Naive thymus-derived CD8-positive, alpha-beta T cell (primary cell): ENCODE results near the gene MIF4GD. TPM values are rescaled to one million over a fixed set of nuclear protein-coding genes. Genes with fewer than 3 reads are reported as not detected.
"Not testable (repeated sequence)": the region's sequence is repeated elsewhere in the genome, so short reads cannot be mapped to it uniquely, and the experiment has no call there.

Source experiments
- ATAC-seq, 2 donors: fragments of 150-1000 bp; cut with Tn5 transposase in 1 of 2; sonication (Bioruptor Pico), chemical (Tn5 transposase) in 1 of 2; 1 replicate in 1 of 2; 2 replicates in 1 of 2; pipeline ENCODE4 v1.10.0; 2021; ENCODE audit warnings: mild to moderate bottlenecking in 2 of 2, moderate library complexity in 2 of 2
- POLR2A ChIA-PET: fragments of 350-600 bp; sonication (Branson Sonifier 250); formaldehyde crosslinking; loops from one replicate; lab custom pipeline; 2021; ENCODE audit warnings: antibody characterized with exemption; lab: Charles Lee
- DNase-seq, 10 donors: peaks; one replicate each; pipeline versions ENCODE4 v3.0.0 to v3.0.0-alpha.2; 2020 to 2022
- H3K27ac Mint-ChIP-seq, 10 donors: one replicate each; pipeline ENCODE4 v1.8.0; 2020 to 2022; ENCODE audit warnings: mild to moderate bottlenecking in 10 of 10, mixed read lengths in 10 of 10, moderate library complexity in 4 of 10, inconsistent platforms in 1 of 10
- H3K27me3 Mint-ChIP-seq, 5 donors: one replicate each; pipeline ENCODE4 v1.8.0; 2021 to 2022; ENCODE audit warnings: mixed read lengths in 5 of 5
- H3K36me3 Mint-ChIP-seq, 3 donors: one replicate each; pipeline ENCODE4 v1.8.0; 2020 to 2022; ENCODE audit warnings: mixed read lengths in 3 of 3, mild to moderate bottlenecking in 2 of 3, inconsistent platforms in 1 of 3
- H3K4me1 Mint-ChIP-seq, 4 donors: one replicate each; pipeline ENCODE4 v1.8.0; 2021 to 2022; ENCODE audit warnings: mixed read lengths in 4 of 4
- H3K4me3 Mint-ChIP-seq, 10 donors: one replicate each; pipeline ENCODE4 v1.8.0; 2020 to 2022; ENCODE audit warnings: mild to moderate bottlenecking in 10 of 10, mixed read lengths in 10 of 10, moderate library complexity in 6 of 10, inconsistent platforms in 1 of 10
- H3K9me3 Mint-ChIP-seq, 9 donors: one replicate each; pipeline ENCODE4 v1.8.0; 2020 to 2022; ENCODE audit warnings: mixed read lengths in 9 of 9, mild to moderate bottlenecking in 3 of 9, inconsistent platforms in 1 of 9, moderate library complexity in 1 of 9
- polyA plus RNA-seq, 3 donors: library from polyadenylated mRNA; unstranded; fragments of 300-500 nt; fragmentation: Illumina TruSeq; gene quantifications; one replicate each; pipeline ENCODE4 v1.2.3, GENCODE V29; 2021
- total RNA-seq, 8 experiments: library from RNA in 2 of 8; stranded (reverse) in 2 of 8; gene quantifications; one replicate each; pipeline ENCODE4 v1.2.3 and lab custom pipeline; 2021 to 2026

The MIF4GD gene
- total and polyA plus RNA-seq, 5 experiments from 2014 or later, result 37.3 to 96.6 (median 76.2) TPM

GRCh38 chr17:75267153-75267410, 3.9 kb downstream of the MIF4GD start:
- no peak for ATAC-seq
- no peak for DNase-seq
- Mint-ChIP-seq H3K27me3 (no peaks in the 10 kb centered on the region), H3K4me1 (peaks cover 15 to 36% (median 26%) of the 10 kb centered on the region in 4 donors), H3K4me3 (peak overlapping the region in 1 of 10 donors; percentile 38), H3K36me3 (peaks cover 0 to 45% (median 4%) of the 10 kb centered on the region in 3 donors), H3K27ac (peak overlapping the region in 4 of 10 donors; percentile 15 to 73 (median 52)), H3K9me3 (no peaks in the 10 kb centered on the region)
- POLR2A ChIA-PET, result no interaction called here

GRCh38 chr17:75266316-75267152, 4.5 kb downstream of the MIF4GD start:
- no peaks in the 10 kb centered on the region for H3K27me3 Mint-ChIP-seq
- DNase-seq (no peak), ATAC-seq (no peak)
- peak overlapping the region in 1 of 10 donors; percentile 38 for H3K4me3 Mint-ChIP-seq
- POLR2A ChIA-PET, result no interaction called here
- H3K9me3 Mint-ChIP-seq, result no peaks in the 10 kb centered on the region
- H3K4me1 Mint-ChIP-seq, result peaks cover 13 to 36% (median 26%) of the 10 kb centered on the region in 4 donors
- peaks cover 0 to 48% (median 4%) of the 10 kb centered on the region in 3 donors for H3K36me3 Mint-ChIP-seq
- H3K27ac Mint-ChIP-seq, result peak overlapping the region in 3 of 10 donors; percentile 15 to 73 (median 29)

- Mint-ChIP-seq H3K9me3 (no peaks in the 10 kb centered on the region), H3K36me3 (peaks cover 0 to 50% (median 4%) of the 10 kb centered on the region in 3 donors), H3K27me3 (no peaks in the 10 kb centered on the region), H3K27ac (peak overlapping the region in 1 of 10 donors; percentile 71), H3K4me3 (no peak overlapping the region), H3K4me1 (peaks cover 16 to 40% (median 32%) of the 10 kb centered on the region in 4 donors)
- POLR2A ChIA-PET, result no interaction called here
- ATAC-seq, result no peak
- no peak for DNase-seq
Measured at GRCh38 chr17:75265614-75266315, 5.3 kb downstream of the MIF4GD start.

GRCh38 chr17:75263055-75263454, 8.0 kb downstream of the MIF4GD start:
- ATAC-seq, result no peak
- no peak for DNase-seq
- Mint-ChIP-seq H3K27me3 (no peaks in the 10 kb centered on the region), H3K4me1 (peaks cover 21 to 50% (median 47%) of the 10 kb centered on the region in 4 donors), H3K27ac (peak overlapping the region in 9 of 10 donors; percentile 49 to 100 (median 100)), H3K4me3 (peak overlapping the region in 9 of 10 donors; percentile 81 to 98 (median 97)), H3K36me3 (peaks cover 0 to 53% (median 4%) of the 10 kb centered on the region in 3 donors), H3K9me3 (no peaks in the 10 kb centered on the region)
- POLR2A ChIA-PET, result interaction anchor here (1.0 to 5.8 kb wide), 6 partner anchors 9 to 491 kb away, joined by 3 to 128 read pairs (median 10); partner anchors contain the start of genes GRB2, MIF4GD and SLC25A19

GRCh38 chr17:75262112-75262606, 8.9 kb downstream of the MIF4GD start:
- DNase-seq (no peak), ATAC-seq (peak in 1 of 2 donors; percentile 17)
- H3K4me3 Mint-ChIP-seq, result peak overlapping the region; percentile 91 to 99 (median 97)
- H3K4me1 Mint-ChIP-seq, result peaks cover 26 to 59% (median 55%) of the 10 kb centered on the region in 4 donors
- no peaks in the 10 kb centered on the region for H3K9me3 Mint-ChIP-seq
- peaks cover 0 to 52% (median 4%) of the 10 kb centered on the region in 3 donors for H3K36me3 Mint-ChIP-seq
- H3K27me3 Mint-ChIP-seq, result no peaks in the 10 kb centered on the region
- H3K27ac Mint-ChIP-seq, result peak overlapping the region; percentile 100
- POLR2A ChIA-PET, result interaction anchor here (0.6 to 5.8 kb wide), 24 partner anchors 10 to 492 kb away, joined by 3 to 128 read pairs (median 4); partner anchors contain the start of genes GRB2, JPT1, MIF4GD and MRPL58

- Mint-ChIP-seq H3K9me3 (no peaks in the 10 kb centered on the region), H3K4me3 (peak within 1 kb of the TSS; percentile 91 to 99 (median 97)), H3K36me3 (peaks cover 0 to 47% (median 4%) of the 10 kb centered on the region in 3 donors), H3K27me3 (no peaks in the 10 kb centered on the region), H3K4me1 (peaks cover 29 to 65% (median 60%) of the 10 kb centered on the region in 4 donors), H3K27ac (peak within 1 kb of the TSS; percentile 100)
- DNase-seq (peak; percentile 91 to 100 (median 95)), ATAC-seq (peak; percentile 91 to 94)
- POLR2A ChIA-PET, result interaction anchor here (0.6 to 5.8 kb wide), 29 partner anchors 10 to 968 kb away, joined by 3 to 128 read pairs (median 3); partner anchors contain the start of genes GRB2, JPT1, MIF4GD and MRPL58
Measured at GRCh38 chr17:75261336-75262111, 9.5 kb downstream of the MIF4GD start, which contains the start of the genes GGA3 and MRPS7. TSS of gene GGA3 (minus strand) at chr17:75261606. CDS start at chr17:75261587, 19 bp downstream. TSS of gene MRPS7 (plus strand) at chr17:75261879. CDS start at chr17:75261901, 22 bp downstream.

GRCh38 chr17:75260641-75261335, 10.2 kb downstream of the MIF4GD start:
- DNase-seq, result peak in 3 of 10 donors; percentile 34 to 39 (median 37)
- peak overlapping the region; percentile 91 to 99 (median 97) for H3K4me3 Mint-ChIP-seq
- H3K27me3 Mint-ChIP-seq, result no peaks in the 10 kb centered on the region
- peaks cover 0 to 40% (median 4%) of the 10 kb centered on the region in 3 donors for H3K36me3 Mint-ChIP-seq
- POLR2A ChIA-PET, result interaction anchor here (0.5 to 5.8 kb wide), 25 partner anchors 9 to 1467 kb away, joined by 3 to 128 read pairs (median 4); partner anchors contain the start of genes GRB2, JPT1, MIF4GD and MRPL58
- no peaks in the 10 kb centered on the region for H3K9me3 Mint-ChIP-seq
- peaks cover 36 to 73% (median 68%) of the 10 kb centered on the region in 4 donors for H3K4me1 Mint-ChIP-seq
- H3K27ac Mint-ChIP-seq, result peak overlapping the region; percentile 100
- ATAC-seq, result peak; percentile 36 to 39

GRCh38 chr17:75257228-75257627, 13.8 kb downstream of the MIF4GD start:
- not testable (repeated sequence) for H3K9me3 Mint-ChIP-seq

GRCh38 chr17:75255954-75256698, 14.9 kb downstream of the MIF4GD start:
- H3K4me3 Mint-ChIP-seq, POLR2A ChIA-PET: not testable (repeated sequence)
- H3K27ac Mint-ChIP-seq, result peak overlapping the region in 7 of 10 donors; percentile 20 to 78 (median 66)

More at GRCh38 chr17:75257228-75257627, 13.8 kb downstream of the MIF4GD start:
- Mint-ChIP-seq H3K27ac (peak overlapping the region in 7 of 10 donors; percentile 2 to 72 (median 44)), H3K4me3 (peak overlapping the region in 2 of 10 donors; percentile 22 to 48), H3K4me1 (peaks cover 63 to 96% (median 88%) of the 10 kb centered on the region in 4 donors)
- H3K27me3 Mint-ChIP-seq, ATAC-seq, H3K36me3 Mint-ChIP-seq, POLR2A ChIA-PET, DNase-seq: not testable (repeated sequence)

GRCh38 chr17:75252039-75252816, 18.8 kb downstream of the MIF4GD start:
- Mint-ChIP-seq H3K4me3 (peak overlapping the region in 2 of 10 donors; percentile 20 to 25), H3K27ac (peak overlapping the region in 9 of 10 donors; percentile 22 to 87 (median 53)), H3K36me3 (peaks cover 0 to 12% (median 0%) of the 10 kb centered on the region in 3 donors), H3K4me1 (peaks cover 55 to 78% (median 74%) of the 10 kb centered on the region in 4 donors), H3K9me3 (no peaks in the 10 kb centered on the region), H3K27me3 (no peaks in the 10 kb centered on the region)
- POLR2A ChIA-PET, result interaction anchor here (0.6 to 1.2 kb wide), 2 partner anchors 8 to 16 kb away, joined by 3 to 4 read pairs; no protein-coding TSS in a partner anchor
- no peak for ATAC-seq
- no peak for DNase-seq

More at GRCh38 chr17:75255954-75256698, 14.9 kb downstream of the MIF4GD start:
- peaks cover 64 to 96% (median 91%) of the 10 kb centered on the region in 4 donors for H3K4me1 Mint-ChIP-seq
- not testable (repeated sequence) for H3K27me3 Mint-ChIP-seq, H3K9me3 Mint-ChIP-seq, DNase-seq, ATAC-seq, H3K36me3 Mint-ChIP-seq
